Measurements from ENCODE around the gene ING2.
A peak's percentile ranks its signal among the peaks of the same experiment; 100 is the strongest.
"Not testable (repeated sequence)": the region's sequence is repeated elsewhere in the genome, so short reads cannot be mapped to it uniquely, and the experiment has no call there.

The ING2 gene

GRCh38 chr4:183470821-183471220 is 34.0 kb upstream of the ING2 start:
- peaks cover 15% of the 10 kb centered on the region for H3K36me3 ChIP-seq (replicated peaks; ENCODE audit: low read depth, low read length)
- H3K79me2 ChIP-seq (ENCODE audit: low read length) = no peaks in the 10 kb centered on the region
- H3K4me2 ChIP-seq (ENCODE audit: low read length) = no peak overlapping the region
- no peak overlapping the region for H2AFZ ChIP-seq (ENCODE audit: low read depth, low read length)
- H3K9ac ChIP-seq (ENCODE audit: low read length) = no peak overlapping the region
- H3K4me3 ChIP-seq (ENCODE audit: low read length) = no peak overlapping the region
- peaks cover 7% of the 10 kb centered on the region; the same call in 1 of the 2 replicates for H3K4me1 ChIP-seq (ENCODE audit: low read length)
- H3K27me3 ChIP-seq (ENCODE audit: low read depth, low read length) = no peaks in the 10 kb centered on the region
- peaks cover 17% of the 10 kb centered on the region for H3K9me3 ChIP-seq (ENCODE audit: insufficient read depth, low read length)
- no peaks in the 10 kb centered on the region for H4K20me1 ChIP-seq (ENCODE audit: insufficient read depth, low read length)
- TF ChIP-seq EZH2phosphoT487 (IDR thresholded peaks at IDR 0.05; ENCODE audit: low read depth) = no peak
- TF ChIP-seq, protein P1, sequence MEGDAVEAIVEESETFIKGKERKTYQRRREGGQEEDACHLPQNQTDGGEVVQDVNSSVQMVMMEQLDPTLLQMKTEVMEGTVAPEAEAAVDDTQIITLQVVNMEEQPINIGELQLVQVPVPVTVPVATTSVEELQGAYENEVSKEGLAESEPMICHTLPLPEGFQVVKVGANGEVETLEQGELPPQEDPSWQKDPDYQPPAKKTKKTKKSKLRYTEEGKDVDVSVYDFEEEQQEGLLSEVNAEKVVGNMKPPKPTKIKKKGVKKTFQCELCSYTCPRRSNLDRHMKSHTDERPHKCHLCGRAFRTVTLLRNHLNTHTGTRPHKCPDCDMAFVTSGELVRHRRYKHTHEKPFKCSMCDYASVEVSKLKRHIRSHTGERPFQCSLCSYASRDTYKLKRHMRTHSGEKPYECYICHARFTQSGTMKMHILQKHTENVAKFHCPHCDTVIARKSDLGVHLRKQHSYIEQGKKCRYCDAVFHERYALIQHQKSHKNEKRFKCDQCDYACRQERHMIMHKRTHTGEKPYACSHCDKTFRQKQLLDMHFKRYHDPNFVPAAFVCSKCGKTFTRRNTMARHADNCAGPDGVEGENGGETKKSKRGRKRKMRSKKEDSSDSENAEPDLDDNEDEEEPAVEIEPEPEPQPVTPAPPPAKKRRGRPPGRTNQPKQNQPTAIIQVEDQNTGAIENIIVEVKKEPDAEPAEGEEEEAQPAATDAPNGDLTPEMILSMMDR (IDR thresholded peaks at IDR 0.05; ENCODE audit: low read depth, low read length) = no peak
- H3K27ac ChIP-seq (ENCODE audit: low read length) = no peak overlapping the region

DNA sequence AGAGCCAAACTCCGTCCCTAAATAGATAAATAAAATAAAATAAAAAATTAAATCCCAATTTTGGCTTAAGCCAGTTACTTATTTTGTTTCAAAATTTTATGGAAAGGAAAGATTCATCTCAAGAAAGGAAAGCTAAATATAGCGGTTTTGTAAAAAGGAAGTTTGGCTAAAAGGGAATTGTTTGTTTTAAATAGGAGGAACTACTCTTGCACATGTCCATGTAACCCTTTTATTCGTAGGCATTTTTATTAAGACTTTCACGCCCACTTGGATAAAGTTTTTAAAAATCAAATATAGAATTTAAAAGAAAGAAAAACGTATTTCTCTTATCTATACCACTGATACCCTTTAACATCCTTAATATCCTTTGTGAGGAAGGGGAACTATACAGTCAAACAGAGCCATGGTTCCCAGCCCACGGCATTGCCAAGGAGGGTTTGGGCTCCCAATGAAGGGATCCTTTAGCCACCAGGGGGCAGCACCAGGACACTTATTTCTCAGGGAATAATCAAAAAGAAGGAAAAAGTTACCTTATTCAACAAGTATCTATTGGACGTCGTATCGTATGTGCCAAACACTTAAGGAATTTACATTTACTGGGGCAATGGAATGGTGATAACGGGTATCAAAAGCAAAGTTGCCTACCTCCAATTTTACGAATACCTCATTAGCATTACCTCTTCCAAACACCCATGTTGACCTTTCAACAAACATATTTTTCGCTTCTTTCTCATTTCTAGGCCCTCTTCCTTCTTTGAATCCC is 32.7 kb upstream of the ING2 start:
- H3K27me3 ChIP-seq (ENCODE audit: low read depth, low read length) = no peaks in the 10 kb centered on the region
- H3K36me3 ChIP-seq (replicated peaks; ENCODE audit: low read depth, low read length) = peaks cover 15% of the 10 kb centered on the region
- H3K9me3 ChIP-seq (ENCODE audit: insufficient read depth, low read length) = peaks cover 17% of the 10 kb centered on the region
- no peak overlapping the region for H3K27ac ChIP-seq (ENCODE audit: low read length)
- H3K4me1 ChIP-seq (ENCODE audit: low read length) = peaks cover 7% of the 10 kb centered on the region; the same call in 1 of the 2 replicates
- TF ChIP-seq, protein P1 (IDR thresholded peaks at IDR 0.05; ENCODE audit: low read depth, low read length) = peak; percentile 99
- no peak for TF ChIP-seq EZH2phosphoT487 (IDR thresholded peaks at IDR 0.05; ENCODE audit: low read depth)
- no peaks in the 10 kb centered on the region for H3K79me2 ChIP-seq (ENCODE audit: low read length)
- H3K4me2 ChIP-seq (ENCODE audit: low read length) = peak overlapping the region; percentile 78
- H3K4me3 ChIP-seq (ENCODE audit: low read length) = peak overlapping the region; percentile 67
- peak overlapping the region; percentile 16; the same call in 1 of the 2 replicates for H3K9ac ChIP-seq (ENCODE audit: low read length)
- no peaks in the 10 kb centered on the region for H4K20me1 ChIP-seq (ENCODE audit: insufficient read depth, low read length)
- peak overlapping the region; percentile 88 for H2AFZ ChIP-seq (ENCODE audit: low read depth, low read length)

DNA sequence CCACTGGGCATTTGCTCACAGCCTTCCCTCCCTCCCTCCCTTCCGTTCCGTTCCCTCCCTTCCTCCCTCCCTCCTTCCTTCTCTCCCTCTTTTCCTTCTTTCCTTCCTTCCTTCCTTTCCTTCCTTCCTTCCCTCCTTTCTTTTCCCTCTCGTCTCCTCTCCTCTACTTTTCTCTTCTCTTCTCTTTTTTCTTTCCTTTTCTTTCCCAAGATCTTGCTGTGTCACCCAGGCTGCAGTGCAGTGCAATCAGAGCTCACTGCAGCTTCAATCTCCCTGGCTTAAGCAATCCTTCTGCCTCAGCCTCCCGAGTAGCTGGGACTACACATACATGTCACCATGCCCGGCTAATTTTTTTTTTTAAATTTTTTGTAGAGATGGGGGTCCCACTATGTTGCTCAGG is 26.7 kb upstream of the ING2 start:
- no peak overlapping the region for H3K27ac ChIP-seq (ENCODE audit: low read length)
- no peaks in the 10 kb centered on the region for H3K27me3 ChIP-seq (ENCODE audit: low read depth, low read length)
- H3K36me3 ChIP-seq (replicated peaks; ENCODE audit: low read depth, low read length) = no peaks in the 10 kb centered on the region
- no peak overlapping the region for H2AFZ ChIP-seq (ENCODE audit: low read depth, low read length)
- TF ChIP-seq, protein P1 (IDR thresholded peaks at IDR 0.05; ENCODE audit: low read depth, low read length) = no peak
- no peak for TF ChIP-seq EZH2phosphoT487 (IDR thresholded peaks at IDR 0.05; ENCODE audit: low read depth)
- H3K9me3 ChIP-seq (ENCODE audit: insufficient read depth, low read length) = no peaks in the 10 kb centered on the region
- no peak overlapping the region for H3K4me3 ChIP-seq (ENCODE audit: low read length)
- no peak overlapping the region for H3K4me2 ChIP-seq (ENCODE audit: low read length)
- H3K9ac ChIP-seq (ENCODE audit: low read length) = no peak overlapping the region
- H4K20me1 ChIP-seq (ENCODE audit: insufficient read depth, low read length) = no peaks in the 10 kb centered on the region
- no peaks in the 10 kb centered on the region for H3K79me2 ChIP-seq (ENCODE audit: low read length)
- no peaks in the 10 kb centered on the region for H3K4me1 ChIP-seq (ENCODE audit: low read length)

GRCh38 chr4:183478926-183479325 is 25.9 kb upstream of the ING2 start:
- Histone ChIP-seq H3K4me2 (ENCODE audit: low read length) (no peak overlapping the region), H3K27ac (ENCODE audit: low read length) (no peak overlapping the region), H3K4me3 (ENCODE audit: low read length) (no peak overlapping the region), H4K20me1 (ENCODE audit: insufficient read depth, low read length) (no peaks in the 10 kb centered on the region), H3K4me1 (ENCODE audit: low read length) (no peaks in the 10 kb centered on the region), H3K9me3 (ENCODE audit: insufficient read depth, low read length) (no peaks in the 10 kb centered on the region), H3K27me3 (ENCODE audit: low read depth, low read length) (no peaks in the 10 kb centered on the region), H3K9ac (ENCODE audit: low read length) (no peak overlapping the region), H3K36me3 (replicated peaks; ENCODE audit: low read depth, low read length) (no peaks in the 10 kb centered on the region), H3K79me2 (ENCODE audit: low read length) (no peaks in the 10 kb centered on the region), H2AFZ (ENCODE audit: low read depth, low read length) (no peak overlapping the region)
- TF ChIP-seq, protein P1 (IDR thresholded peaks at IDR 0.05; ENCODE audit: low read depth, low read length) = no peak
- TF ChIP-seq EZH2phosphoT487 (IDR thresholded peaks at IDR 0.05; ENCODE audit: low read depth) = no peak

DNA sequence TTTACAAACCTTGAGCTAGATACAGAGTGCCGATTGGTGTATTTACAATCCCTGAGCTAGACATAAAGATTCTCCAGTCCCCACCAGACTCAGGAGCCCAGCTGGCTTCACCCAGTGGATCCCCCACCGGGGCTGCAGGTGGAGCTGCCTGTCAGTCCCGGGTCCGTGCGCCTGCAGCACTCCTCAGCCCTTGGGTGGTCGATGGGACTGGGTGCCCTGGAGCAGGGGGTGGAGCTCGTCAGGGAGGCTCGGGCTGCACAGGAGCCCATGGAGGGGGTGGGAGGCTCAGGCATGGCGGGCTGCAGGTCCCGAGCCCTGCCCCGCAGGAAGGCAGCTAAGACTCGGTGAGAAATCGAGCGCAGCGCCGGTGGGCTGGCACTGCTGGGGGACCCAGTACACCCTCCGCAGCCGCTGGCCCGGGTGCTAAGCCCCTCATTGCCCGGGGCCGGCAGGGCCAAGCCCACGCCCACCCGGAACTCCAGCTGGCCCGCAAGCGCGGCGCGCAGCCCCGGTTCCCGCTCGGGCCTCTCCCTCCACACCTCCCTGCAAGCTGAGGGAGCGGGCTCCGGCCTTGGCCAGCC is 22.3 kb upstream of the ING2 start:
- not testable (repeated sequence) for H3K36me3 ChIP-seq (replicated peaks; ENCODE audit: low read depth, low read length); H3K27me3 ChIP-seq (ENCODE audit: low read depth, low read length); H3K4me1 ChIP-seq (ENCODE audit: low read length)

More for the DNA sequence above, 22.3 kb upstream of the ING2 start:
- not testable (repeated sequence) for H4K20me1 ChIP-seq (ENCODE audit: insufficient read depth, low read length); H3K9me3 ChIP-seq (ENCODE audit: insufficient read depth, low read length); H3K4me2 ChIP-seq (ENCODE audit: low read length); H2AFZ ChIP-seq (ENCODE audit: low read depth, low read length); H3K27ac ChIP-seq (ENCODE audit: low read length); H3K79me2 ChIP-seq (ENCODE audit: low read length); H3K9ac ChIP-seq (ENCODE audit: low read length); H3K4me3 ChIP-seq (ENCODE audit: low read length)

Measured in OCI-LY3 (cell line).